HepG2 (cell line): Measurements from ENCODE around the gene PIM3. TPM values are rescaled to one million over a fixed set of nuclear protein-coding genes. Genes with fewer than 3 reads are reported as not detected.
A peak's percentile ranks its signal among the peaks of the same experiment; 100 is the strongest.

ENCODE experiments used
- AGO1 ChIP-seq: fragments of 200-400 bp; formaldehyde crosslinking; IDR thresholded peaks from 2 replicates; pipeline ENCODE4 v1.6.1; 2017; ENCODE audit warnings: mild to moderate bottlenecking, low read depth, low read length, moderate library complexity; ENCODE audit not compliant: poor library complexity, severe bottlenecking
- AGO2 ChIP-seq: fragments of 200-400 bp; formaldehyde crosslinking; optimal IDR thresholded peaks from 2 replicates; pipeline ENCODE3; 2017; ENCODE audit warnings: mild to moderate bottlenecking, low read depth, low read length, moderate library complexity
- FOXP4 ChIP-seq: sonication (generic); formaldehyde crosslinking; IDR thresholded peaks from 2 replicates; pipeline ENCODE4 v1.4.0; 2020; ENCODE audit warnings: missing genetic modification reagents
- LRRFIP1 ChIP-seq: sonication (generic); formaldehyde crosslinking; conservative IDR thresholded peaks from 2 replicates; pipeline ENCODE4 v1.4.0; 2020; ENCODE audit warnings: missing genetic modification reagents
- NFE2L2 ChIP-seq: fragments of 150-350 bp; IDR thresholded peaks from 2 replicates; pipeline ENCODE4 v1.6.1; 2014; ENCODE audit warnings: low read length
- SRY ChIP-seq: sonication (generic); formaldehyde crosslinking; IDR thresholded peaks from 2 replicates; pipeline ENCODE4 v1.8.0; 2022; ENCODE audit warnings: mild to moderate bottlenecking, missing genetic modification reagents
- YY1 ChIP-seq: IDR thresholded peaks from 2 replicates; pipeline ENCODE4 v1.6.1; 2011; ENCODE audit warnings: low read length, low read depth, moderate library complexity, mild to moderate bottlenecking; ENCODE audit not compliant: insufficient read depth, insufficient replicate concordance
- ZFY ChIP-seq: sonication (generic); formaldehyde crosslinking; IDR thresholded peaks from 2 replicates; pipeline ENCODE4 v1.4.0; 2020; ENCODE audit warnings: missing genetic modification reagents
- ZHX2 ChIP-seq, 2 experiments: sonication (generic) in 1 of 2; formaldehyde crosslinking in 1 of 2; IDR thresholded peaks; 2 replicates each; pipeline versions ENCODE4 v1.6.1 to v1.9.0; 2014 to 2022; ENCODE audit warnings: antibody characterized with exemption in 1 of 2, borderline replicate concordance in 1 of 2, inconsistent platforms in 1 of 2, low read depth in 1 of 2, missing genetic modification reagents in 1 of 2
- ZNF253 ChIP-seq: sonication (generic); formaldehyde crosslinking; IDR thresholded peaks from 2 replicates; pipeline ENCODE4 v1.8.0; 2022; ENCODE audit warnings: mild to moderate bottlenecking, missing genetic modification reagents, borderline replicate concordance
- ZNF430 ChIP-seq: sonication (generic); formaldehyde crosslinking; IDR thresholded peaks from 2 replicates; pipeline ENCODE4 v1.9.0; 2021; ENCODE audit warnings: mild to moderate bottlenecking, missing genetic modification reagents
- ZNF704 ChIP-seq: sonication (generic); formaldehyde crosslinking; IDR thresholded peaks from 2 replicates; pipeline ENCODE4 v1.8.1; 2023; ENCODE audit warnings: mild to moderate bottlenecking, inconsistent platforms, moderate library complexity, missing genetic modification reagents, borderline replicate concordance
- ZNF782 ChIP-seq: sonication (generic); formaldehyde crosslinking; IDR thresholded peaks from 2 replicates; pipeline ENCODE4 v1.4.0; 2020; ENCODE audit warnings: missing genetic modification reagents, mild to moderate bottlenecking, borderline replicate concordance
- ZNF879 ChIP-seq: sonication (generic); formaldehyde crosslinking; IDR thresholded peaks from 2 replicates; pipeline ENCODE4 v1.8.1; 2023; ENCODE audit warnings: missing genetic modification reagents
- ZSCAN30 ChIP-seq: sonication (generic); formaldehyde crosslinking; IDR thresholded peaks from 2 replicates; pipeline ENCODE4 v1.5.0; 2020; ENCODE audit warnings: mild to moderate bottlenecking, missing genetic modification reagents
- polyA plus RNA-seq, 8 experiments: library from polyadenylated mRNA; depleted of rRNA in 3 of 8; stranded (reverse) in 7 of 8; unstranded in 1 of 8; fragments of >200 nt; fragmentation: Illumina TruSeq in 4 of 8; extraction: Trizol in 4 of 8; gene quantifications; 2 replicates each; pipeline versions ENCODE4 v1.2.1 to v1.2.3, GENCODE V29; 2011 to 2016; ENCODE audit warnings: low read depth in 4 of 8, missing spikeins in 1 of 8, mixed read lengths in 1 of 8; ENCODE audit not compliant: insufficient read depth in 1 of 8
- total RNA-seq, 5 experiments: library from RNA; depleted of rRNA; stranded (reverse); fragments of >200 nt; fragmentation: Illumina TruSeq; extraction: Trizol; gene quantifications; 2 replicates each; pipeline ENCODE4 v1.2.3, GENCODE V29; 2016; ENCODE audit warnings: low read depth in 1 of 5

PIM3 gene
- total and polyA plus RNA-seq, 2 of the 13 experiments (the other 11 are each of a cell fraction or from before 2014, with no cell fraction given), result 21.6 to 31.2 TPM

- TF ChIP-seq LRRFIP1 (CRISPR knock-in tag) (no peak), AGO2 (peak; percentile 94), ZHX2 (IDR thresholded peaks at IDR 0.05; ENCODE audit: low read depth) (no peak), ZHX2 (CRISPR knock-in tag; IDR thresholded peaks at IDR 0.05; ENCODE audit: borderline replicate concordance) (no peak), ZNF704 (CRISPR knock-in tag) (no peak), ZFY (CRISPR knock-in tag) (peak; percentile 62; the same call in 1 of the 2 replicates), ZNF430 (CRISPR knock-in tag) (peak; percentile 59; the same call in 1 of the 2 replicates), ZNF253 (CRISPR knock-in tag) (no peak), NFE2L2 (no peak), AGO1 (peak; percentile 3), SRY (CRISPR knock-in tag) (no peak), ZSCAN30 (CRISPR knock-in tag) (no peak), ZNF782 (CRISPR knock-in tag) (no peak), YY1 (peak; percentile 17), ZNF879 (no peak), FOXP4 (CRISPR knock-in tag) (peak; percentile 64)
Observed at GRCh38 chr22:49958931-49959781, 1.4 kb upstream of the PIM3 start (continued).
